Mucosa of stomach (tissue), 1 donor: ENCODE results near the gene ABI3.
"Not testable (repeated sequence)": the region's sequence is repeated elsewhere in the genome, so short reads cannot be mapped to it uniquely, and the experiment has no call there.

Source experiments
- H3K27me3 ChIP-seq: one replicate; pipeline ENCODE4 v1.7.0; 2013; ENCODE audit warnings: mild to moderate bottlenecking, low read length; ENCODE audit not compliant: control insufficient read depth, insufficient read depth
- H3K36me3 ChIP-seq: one replicate; pipeline ENCODE4 v1.7.0; 2013; ENCODE audit warnings: low read length; ENCODE audit not compliant: control insufficient read depth, insufficient read depth
- H3K4me1 ChIP-seq: one replicate; pipeline ENCODE4 v1.7.0; 2013; ENCODE audit warnings: mild to moderate bottlenecking, low read length; ENCODE audit not compliant: control insufficient read depth, insufficient read depth
- H3K4me3 ChIP-seq: one replicate; pipeline ENCODE4 v1.7.0; 2013; ENCODE audit warnings: low read length
- H3K9ac ChIP-seq: one replicate; pipeline ENCODE4 v1.7.0; 2013; ENCODE audit warnings: mild to moderate bottlenecking, low read length, moderate library complexity
- H3K9me3 ChIP-seq: one replicate; pipeline ENCODE4 v1.7.0; 2013; ENCODE audit warnings: mild to moderate bottlenecking, low read length, moderate library complexity; ENCODE audit not compliant: control insufficient read depth
- donor health status: Pancreatic carcinoma.

ABI3 gene

GRCh38 chr17:49210158-49211029 is at the start of gene ABI3, which contains the start of gene GNGT2:
Gene ABI3 (plus strand): TSS chr17:49210707. CDS start chr17:49210725, 18 bp downstream.
Gene GNGT2 (minus strand): TSS chr17:49210574. CDS start chr17:49207422, 3,152 bp downstream.
- no peak within 1 kb of the TSS for H3K4me3 ChIP-seq
- peak within 1 kb of the TSS; percentile 29 for H3K9ac ChIP-seq

DNA sequence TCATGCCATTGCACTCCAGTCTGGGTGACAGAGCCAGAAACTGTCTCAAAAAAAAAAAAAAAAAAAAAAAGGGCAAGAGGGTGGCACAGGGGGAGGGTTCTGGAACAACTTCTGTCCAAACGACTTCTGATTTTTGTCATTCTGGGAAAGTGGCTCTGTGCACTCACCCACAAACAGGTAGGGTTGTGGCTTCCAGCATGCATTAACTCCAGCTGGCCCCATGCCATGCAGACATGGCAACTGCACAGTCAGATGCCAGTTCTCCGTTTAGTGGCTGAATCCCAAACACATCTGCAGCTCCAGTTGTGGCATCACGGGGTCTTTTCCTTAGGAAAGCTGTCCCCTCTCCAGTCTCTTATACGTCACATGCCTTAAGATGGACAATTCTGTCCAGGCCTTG is 47.6 kb upstream of the ABI3 start:
- H3K4me1 ChIP-seq, result no peaks in the 10 kb centered on the region
- no peaks in the 10 kb centered on the region for H3K9me3 ChIP-seq
- no peak overlapping the region for H3K4me3 ChIP-seq
- peaks cover 4% of the 10 kb centered on the region for H3K27me3 ChIP-seq
- no peak overlapping the region for H3K9ac ChIP-seq
- no peaks in the 10 kb centered on the region for H3K36me3 ChIP-seq

More at GRCh38 chr17:49210158-49211029, at the start of gene ABI3, which contains the start of gene GNGT2:
- Histone ChIP-seq H3K36me3 (no peaks in the 10 kb centered on the region), H3K9me3 (no peaks in the 10 kb centered on the region), H3K4me1 (no peaks in the 10 kb centered on the region), H3K27me3 (peaks cover 16% of the 10 kb centered on the region)

- H3K4me3 ChIP-seq, result no peak overlapping the region
- peaks cover 8% of the 10 kb centered on the region for H3K27me3 ChIP-seq
- H3K9ac ChIP-seq, result no peak overlapping the region
- no peaks in the 10 kb centered on the region for H3K36me3 ChIP-seq
- H3K9me3 ChIP-seq, result no peaks in the 10 kb centered on the region
- no peaks in the 10 kb centered on the region for H3K4me1 ChIP-seq
Measured at GRCh38 chr17:49165143-49165542, 45.4 kb upstream of the ABI3 start.

GRCh38 chr17:49168706-49169105 is 41.8 kb upstream of the ABI3 start:
- no peak overlapping the region for H3K9ac ChIP-seq
- H3K36me3 ChIP-seq, result no peaks in the 10 kb centered on the region
- H3K27me3 ChIP-seq, result peaks cover 8% of the 10 kb centered on the region
- H3K9me3 ChIP-seq, result no peaks in the 10 kb centered on the region
- no peak overlapping the region for H3K4me3 ChIP-seq
- no peaks in the 10 kb centered on the region for H3K4me1 ChIP-seq

GRCh38 chr17:49170216-49170615 is 40.3 kb upstream of the ABI3 start:
- no peak overlapping the region for H3K4me3 ChIP-seq
- H3K27me3 ChIP-seq, result peaks cover 8% of the 10 kb centered on the region
- no peaks in the 10 kb centered on the region for H3K4me1 ChIP-seq

GRCh38 chr17:49170711-49171110 is 39.8 kb upstream of the ABI3 start:
- H3K4me1 ChIP-seq, H3K4me3 ChIP-seq, H3K36me3 ChIP-seq, H3K9ac ChIP-seq, H3K9me3 ChIP-seq, H3K27me3 ChIP-seq: not testable (repeated sequence)

More at GRCh38 chr17:49170216-49170615, 40.3 kb upstream of the ABI3 start:
- Histone ChIP-seq H3K36me3 (no peaks in the 10 kb centered on the region), H3K9ac (no peak overlapping the region), H3K9me3 (no peaks in the 10 kb centered on the region)

DNA sequence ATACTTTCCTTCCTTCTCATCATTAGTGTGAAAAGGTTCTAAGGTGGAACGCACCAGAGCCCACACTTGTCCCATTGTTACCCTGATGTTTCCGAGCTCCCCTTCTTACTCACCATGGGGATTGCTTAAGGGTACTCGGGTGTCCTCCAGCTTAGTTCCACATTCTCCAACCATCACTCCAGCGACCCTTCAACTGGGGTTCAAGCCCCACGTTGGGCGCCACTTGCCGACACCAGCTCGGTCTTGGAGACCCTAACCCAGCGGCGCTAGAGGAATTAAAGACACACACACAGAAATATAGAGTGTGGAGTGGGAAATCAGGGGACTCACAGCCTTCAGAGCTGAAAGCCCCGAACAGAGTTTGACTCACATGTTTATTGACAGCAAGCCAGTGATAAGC is 34.5 kb upstream of the ABI3 start:
- not testable (repeated sequence) for H3K4me1 ChIP-seq

DNA sequence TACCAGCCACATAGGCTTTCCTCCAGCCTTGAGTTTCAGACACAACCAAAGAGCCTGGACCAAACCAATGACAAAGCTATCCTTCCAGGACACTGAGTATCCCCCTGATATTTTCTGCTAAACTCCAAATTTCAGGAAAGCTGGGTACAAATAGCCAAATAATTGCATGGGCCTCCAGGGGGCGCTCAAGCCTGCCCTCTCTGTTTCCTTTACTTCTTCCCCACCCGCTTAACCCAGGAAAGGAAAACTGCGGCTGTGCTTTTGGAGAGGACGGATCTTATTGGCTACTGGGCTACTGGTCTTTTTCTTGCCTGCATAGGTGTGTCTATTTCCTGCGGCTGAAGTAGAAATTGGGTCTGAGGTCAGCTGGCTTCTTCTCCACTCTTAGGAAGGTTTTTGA is 30.2 kb upstream of the ABI3 start:
- Histone ChIP-seq H3K9ac (no peak overlapping the region), H3K27me3 (no peaks in the 10 kb centered on the region), H3K36me3 (no peaks in the 10 kb centered on the region), H3K4me1 (no peaks in the 10 kb centered on the region), H3K9me3 (no peaks in the 10 kb centered on the region), H3K4me3 (no peak overlapping the region)

More for the DNA sequence above, 34.5 kb upstream of the ABI3 start:
- not testable (repeated sequence) for H3K4me3 ChIP-seq, H3K9ac ChIP-seq, H3K27me3 ChIP-seq, H3K36me3 ChIP-seq, H3K9me3 ChIP-seq

GRCh38 chr17:49180998-49181635 is 29.4 kb upstream of the ABI3 start:
- Histone ChIP-seq H3K4me1 (no peaks in the 10 kb centered on the region), H3K9me3 (no peaks in the 10 kb centered on the region), H3K36me3 (no peaks in the 10 kb centered on the region), H3K4me3 (no peak overlapping the region), H3K27me3 (no peaks in the 10 kb centered on the region), H3K9ac (no peak overlapping the region)

DNA sequence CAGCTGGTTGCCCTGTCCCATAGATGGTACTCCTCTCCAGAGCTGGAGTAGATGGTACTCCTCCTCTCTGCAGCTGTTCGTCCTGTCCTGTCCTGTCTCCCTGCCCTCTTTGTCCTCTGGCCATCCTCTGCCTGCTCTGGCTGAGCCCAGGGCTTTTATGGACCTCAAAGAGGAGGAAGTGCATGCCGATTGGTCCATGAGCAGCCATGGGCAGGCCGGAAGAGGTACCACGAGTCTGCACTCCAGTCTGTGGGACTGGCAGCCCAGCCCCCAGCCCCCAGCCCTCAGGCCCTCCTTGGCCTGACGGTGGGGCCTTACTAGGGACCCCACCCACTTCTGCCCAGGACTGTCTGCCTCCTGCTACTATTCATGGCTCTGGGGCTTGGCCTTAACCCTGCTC is 27.2 kb upstream of the ABI3 start:
- Histone ChIP-seq H3K4me3 (no peak overlapping the region), H3K4me1 (no peaks in the 10 kb centered on the region), H3K9ac (no peak overlapping the region), H3K36me3 (no peaks in the 10 kb centered on the region), H3K9me3 (no peaks in the 10 kb centered on the region), H3K27me3 (no peaks in the 10 kb centered on the region)

- Histone ChIP-seq H3K9ac (no peak overlapping the region), H3K4me1 (no peaks in the 10 kb centered on the region), H3K36me3 (no peaks in the 10 kb centered on the region), H3K27me3 (no peaks in the 10 kb centered on the region), H3K9me3 (no peaks in the 10 kb centered on the region), H3K4me3 (no peak overlapping the region)
Measured at GRCh38 chr17:49183801-49184200, 26.7 kb upstream of the ABI3 start.

DNA sequence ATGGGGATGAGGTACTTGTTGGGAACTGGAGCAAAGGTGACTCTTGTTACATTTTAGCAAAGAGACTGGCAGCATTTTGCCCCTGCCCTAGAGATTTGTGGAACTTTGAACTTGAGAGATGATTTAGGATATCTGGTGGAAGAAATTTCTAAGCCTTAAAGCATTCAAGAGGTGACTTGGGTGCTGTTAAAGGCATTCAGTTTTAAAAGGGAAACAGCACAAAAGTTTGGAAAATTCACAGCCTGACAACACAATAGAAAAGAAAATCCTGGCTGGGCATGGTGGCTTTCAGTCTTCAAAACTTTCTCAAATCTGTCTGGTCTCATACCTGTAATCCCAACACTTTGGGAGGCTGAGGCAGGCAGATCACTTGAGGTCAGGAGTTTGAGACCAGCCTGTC is 26.0 kb upstream of the ABI3 start:
- H3K36me3 ChIP-seq, H3K9ac ChIP-seq, H3K9me3 ChIP-seq, H3K4me3 ChIP-seq, H3K4me1 ChIP-seq, H3K27me3 ChIP-seq: not testable (repeated sequence)
